ENCODE data around the gene PPFIA3. TPM values are rescaled to one million over a fixed set of nuclear protein-coding genes. Genes with fewer than 3 reads are reported as not detected.

The PPFIA3 gene
- polyA plus RNA-seq, 6 donors from 2014 or later = 0.23 to 0.26 TPM; not detected in 4

DNA sequence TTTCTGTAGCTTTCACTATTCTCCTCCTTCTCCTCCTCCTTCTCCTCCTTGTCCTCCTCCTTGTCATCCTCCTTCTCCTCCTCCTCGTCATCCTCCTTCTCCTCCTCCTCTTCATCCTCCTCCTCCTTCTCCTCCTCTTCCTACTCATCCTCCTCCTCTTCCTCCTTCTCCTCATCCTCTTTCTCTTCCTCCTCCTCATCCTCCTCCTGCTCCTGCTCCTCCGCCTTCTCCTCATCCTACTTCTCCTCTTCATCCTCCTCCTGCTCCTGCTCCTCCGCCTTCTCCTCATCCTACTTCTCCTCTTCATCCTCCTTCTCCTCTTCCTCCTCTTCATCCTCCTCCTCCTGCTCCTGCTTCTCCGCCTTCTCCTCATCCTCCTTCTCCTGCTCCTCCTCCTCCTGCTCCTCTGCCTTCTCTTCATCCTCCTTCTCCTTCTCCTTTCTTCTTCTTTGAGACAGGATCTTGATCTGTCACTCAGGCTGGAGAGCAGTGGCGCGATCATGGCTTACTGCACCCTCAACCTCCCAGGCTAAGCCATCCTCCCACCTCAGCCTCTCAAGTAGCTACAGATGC is 74.6 kb downstream of the PPFIA3 start:
- H3K4me3 Mint-ChIP-seq = no peak overlapping the region
- peaks cover 0 to 3% (median 0%) of the 10 kb centered on the region in 3 donors for H3K4me1 Mint-ChIP-seq
- no peak overlapping the region for H3K27ac Mint-ChIP-seq
- no peak for ATAC-seq (ENCODE audit: low read depth in 2 of 2)
- peaks cover 3 to 40% (median 31%) of the 10 kb centered on the region in 3 donors for H3K27me3 Mint-ChIP-seq
- H3K36me3 Mint-ChIP-seq = no peaks in the 10 kb centered on the region
- DNase-seq = no peak
- no peaks in the 10 kb centered on the region for H3K9me3 Mint-ChIP-seq

DNA sequence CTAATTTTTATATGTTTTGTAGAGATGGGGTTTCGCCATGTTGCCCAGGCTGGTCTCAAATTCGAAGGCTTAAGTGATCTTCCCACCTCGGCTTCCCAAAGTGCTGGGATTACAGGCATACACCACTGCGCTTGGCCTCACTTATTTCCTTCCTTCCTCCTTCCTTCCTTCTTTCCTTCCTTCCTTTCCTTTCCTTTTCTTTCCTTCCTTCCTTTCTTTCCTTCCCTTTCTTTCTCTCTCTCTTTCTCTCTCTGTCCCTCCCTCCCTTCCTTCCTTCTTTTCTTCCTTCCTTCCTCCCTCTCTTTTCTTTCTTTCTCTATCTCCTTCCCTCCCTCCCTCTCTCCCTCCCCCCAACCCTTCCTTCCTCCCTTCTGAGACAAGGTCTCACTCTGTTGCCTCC is 75.1 kb downstream of the PPFIA3 start:
- ATAC-seq (ENCODE audit: low read depth in 2 of 2) (no peak), DNase-seq (no peak)
- H3K36me3 Mint-ChIP-seq = no peaks in the 10 kb centered on the region
- H3K4me3 Mint-ChIP-seq = no peak overlapping the region
- H3K9me3 Mint-ChIP-seq = no peaks in the 10 kb centered on the region
- H3K27me3 Mint-ChIP-seq = peaks cover 4 to 35% (median 26%) of the 10 kb centered on the region in 3 donors
- no peak overlapping the region for H3K27ac Mint-ChIP-seq
- peaks cover 0 to 5% (median 0%) of the 10 kb centered on the region in 3 donors for H3K4me1 Mint-ChIP-seq

DNA sequence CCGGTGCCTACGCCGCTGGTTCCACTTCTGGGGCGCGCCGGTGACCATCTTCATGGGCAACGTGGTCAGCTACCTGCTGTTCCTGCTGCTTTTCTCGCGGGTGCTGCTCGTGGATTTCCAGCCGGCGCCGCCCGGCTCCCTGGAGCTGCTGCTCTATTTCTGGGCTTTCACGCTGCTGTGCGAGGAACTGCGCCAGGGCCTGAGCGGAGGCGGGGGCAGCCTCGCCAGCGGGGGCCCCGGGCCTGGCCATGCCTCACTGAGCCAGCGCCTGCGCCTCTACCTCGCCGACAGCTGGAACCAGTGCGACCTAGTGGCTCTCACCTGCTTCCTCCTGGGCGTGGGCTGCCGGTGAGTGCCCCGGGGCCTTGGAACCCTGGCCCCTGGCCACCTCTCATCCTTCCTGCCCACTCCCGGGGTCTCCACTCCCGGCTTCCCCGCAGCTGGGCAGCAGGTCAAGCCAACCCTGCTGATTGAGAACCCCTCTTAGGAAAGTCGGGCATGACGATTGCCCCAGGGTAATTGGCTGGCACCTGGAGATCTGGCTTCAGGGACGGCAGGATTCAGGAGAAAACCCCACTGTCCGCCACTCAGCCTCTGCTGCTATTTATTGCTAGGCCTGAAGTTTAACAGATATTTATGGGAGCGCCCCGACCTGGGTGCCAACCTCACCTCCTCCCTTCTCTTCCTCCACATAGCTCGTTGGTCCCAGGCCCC is 77.3 kb downstream of the PPFIA3 start:
- ATAC-seq (ENCODE audit: low read depth in 2 of 2) (no peak), DNase-seq (no peak)
- Mint-ChIP-seq H3K4me1 (peaks cover 0 to 2% (median 0%) of the 10 kb centered on the region in 3 donors), H3K27ac (peak overlapping the region in 1 of 6 donors; percentile 59), H3K27me3 (peaks cover 4 to 24% (median 15%) of the 10 kb centered on the region in 3 donors), H3K4me3 (no peak overlapping the region), H3K36me3 (no peaks in the 10 kb centered on the region), H3K9me3 (no peaks in the 10 kb centered on the region)

DNA sequence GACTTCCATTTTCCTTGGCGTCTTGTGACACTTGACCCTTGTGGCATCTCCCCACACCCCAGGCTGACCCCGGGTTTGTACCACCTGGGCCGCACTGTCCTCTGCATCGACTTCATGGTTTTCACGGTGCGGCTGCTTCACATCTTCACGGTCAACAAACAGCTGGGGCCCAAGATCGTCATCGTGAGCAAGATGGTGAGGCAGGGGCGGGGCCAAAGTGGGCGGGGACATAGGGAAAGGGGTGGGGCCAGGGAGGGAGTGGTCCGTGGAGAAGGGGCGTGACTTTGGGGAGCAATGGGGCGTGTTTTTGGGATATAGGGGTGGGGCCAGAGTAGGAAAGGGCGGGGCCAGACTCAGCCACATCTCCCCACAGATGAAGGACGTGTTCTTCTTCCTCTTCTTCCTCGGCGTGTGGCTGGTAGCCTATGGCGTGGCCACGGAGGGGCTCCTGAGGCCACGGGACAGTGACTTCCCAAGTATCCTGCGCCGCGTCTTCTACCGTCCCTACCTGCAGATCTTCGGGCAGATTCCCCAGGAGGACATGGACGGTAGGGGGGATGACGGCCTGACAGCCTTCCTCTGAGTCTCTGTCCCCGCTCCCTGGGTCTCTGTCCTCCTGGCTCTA is 81.0 kb downstream of the PPFIA3 start:
- Mint-ChIP-seq H3K4me3 (no peak overlapping the region), H3K27ac (peak overlapping the region in 2 of 6 donors; percentile 27 to 47), H3K36me3 (no peaks in the 10 kb centered on the region), H3K27me3 (peaks cover 4 to 15% (median 6%) of the 10 kb centered on the region in 3 donors), H3K9me3 (no peaks in the 10 kb centered on the region), H3K4me1 (peaks cover 0 to 2% (median 0%) of the 10 kb centered on the region in 3 donors)
- DNase-seq (no peak), ATAC-seq (ENCODE audit: low read depth in 2 of 2) (no peak)

Other genes starting within 250 kb of the PPFIA3 start
- 100 to 1,000 TPM in 5 of 6 donors, 10 to 100 TPM in 1; 98.9 to 436 (median 172) TPM for gene PPP1R15A, start 247.1 kb upstream of the PPFIA3 start, polyA plus RNA-seq (ENCODE audit: low read depth in 6 of 6)
- gene TULP2, start 220.8 kb upstream of the PPFIA3 start, polyA plus RNA-seq (ENCODE audit: low read depth in 6 of 6) = not detected
- gene NUCB1, start 219.2 kb upstream of the PPFIA3 start, polyA plus RNA-seq (ENCODE audit: low read depth in 6 of 6) = 10 to 100 TPM; 48.8 to 90.6 (median 54.6) TPM
- gene DHDH, start 185.8 kb upstream of the PPFIA3 start, polyA plus RNA-seq (ENCODE audit: low read depth in 6 of 6) = under 1 TPM in 1 of 6 donors, not detected in 5; 0.32 TPM
- 10 to 100 TPM; 56.0 to 88.2 (median 68.3) TPM for gene BAX, start 164.7 kb upstream of the PPFIA3 start, polyA plus RNA-seq (ENCODE audit: low read depth in 6 of 6)
- 1,000 to 10,000 TPM; 5,752 to 7,301 (median 6,284) TPM for gene FTL, start 154.2 kb upstream of the PPFIA3 start, polyA plus RNA-seq (ENCODE audit: low read depth in 6 of 6)
- 10 to 100 TPM; 16.0 to 24.1 (median 20.5) TPM for gene GYS1, start 126.2 kb upstream of the PPFIA3 start, polyA plus RNA-seq (ENCODE audit: low read depth in 6 of 6)
- 10 to 100 TPM; 39.7 to 63.2 (median 50.0) TPM for gene RUVBL2, start 125.7 kb upstream of the PPFIA3 start, polyA plus RNA-seq (ENCODE audit: low read depth in 6 of 6)
- gene LHB, start 102.5 kb upstream of the PPFIA3 start, polyA plus RNA-seq (ENCODE audit: low read depth in 6 of 6) = not detected
- not detected for gene CGB3, start 95.2 kb upstream of the PPFIA3 start, polyA plus RNA-seq (ENCODE audit: low read depth in 6 of 6)
- not detected for gene CGB2, start 87.7 kb upstream of the PPFIA3 start, polyA plus RNA-seq (ENCODE audit: low read depth in 6 of 6)
- not detected for gene CGB1, start 82.6 kb upstream of the PPFIA3 start, polyA plus RNA-seq (ENCODE audit: low read depth in 6 of 6)
- gene CGB5, start 75.7 kb upstream of the PPFIA3 start, polyA plus RNA-seq (ENCODE audit: low read depth in 6 of 6) = not detected
- gene CGB8, start 70.4 kb upstream of the PPFIA3 start, polyA plus RNA-seq (ENCODE audit: low read depth in 6 of 6) = not detected
- not detected for gene CGB7, start 61.8 kb upstream of the PPFIA3 start, polyA plus RNA-seq (ENCODE audit: low read depth in 6 of 6)
- not detected for gene NTF4, start 54.7 kb upstream of the PPFIA3 start, polyA plus RNA-seq (ENCODE audit: low read depth in 6 of 6)
- not detected for gene KCNA7, start 46.8 kb upstream of the PPFIA3 start, polyA plus RNA-seq (ENCODE audit: low read depth in 6 of 6)
- 10 to 100 TPM; 29.8 to 63.5 (median 41.6) TPM for gene SNRNP70, start 34.1 kb upstream of the PPFIA3 start, polyA plus RNA-seq (ENCODE audit: low read depth in 6 of 6)
- gene LIN7B, start 5.2 kb upstream of the PPFIA3 start, polyA plus RNA-seq (ENCODE audit: low read depth in 6 of 6) = 1 to 10 TPM in 5 of 6 donors, not detected in 1; 2.8 to 5.0 (median 3.5) TPM
- 1 to 10 TPM; 2.8 to 6.3 (median 5.8) TPM for gene C19orf73, start 401 bp upstream of the PPFIA3 start, polyA plus RNA-seq (ENCODE audit: low read depth in 6 of 6)
- gene HRC, start 35.9 kb downstream of the PPFIA3 start, polyA plus RNA-seq (ENCODE audit: low read depth in 6 of 6) = not detected
- gene TRPM4, start 38.2 kb downstream of the PPFIA3 start, polyA plus RNA-seq (ENCODE audit: low read depth in 6 of 6) = under 1 TPM in 1 of 6 donors, not detected in 5; 0.45 TPM
- 10 to 100 TPM in 1 of 6 donors, 1 to 10 TPM in 5; 5.8 to 17.4 (median 8.4) TPM for gene SLC6A16, start 205.6 kb downstream of the PPFIA3 start, polyA plus RNA-seq (ENCODE audit: low read depth in 6 of 6)
- 1,000 to 10,000 TPM in 1 of 6 donors, 100 to 1,000 TPM in 5; 672 to 1,032 (median 882) TPM for gene CD37, start 215.9 kb downstream of the PPFIA3 start, polyA plus RNA-seq (ENCODE audit: low read depth in 6 of 6)
- gene TEAD2, start 242.9 kb downstream of the PPFIA3 start, polyA plus RNA-seq (ENCODE audit: low read depth in 6 of 6) = 1 to 10 TPM in 5 of 6 donors, under 1 TPM in 1; 0.80 to 5.4 (median 3.0) TPM
- gene DKKL1, start 244.3 kb downstream of the PPFIA3 start, polyA plus RNA-seq (ENCODE audit: low read depth in 6 of 6) = 1 to 10 TPM in 1 of 6 donors, under 1 TPM in 2, not detected in 3; 0.55 to 2.8 (median 0.82) TPM

Data from naive B cell (primary cell).